Neural cell (in vitro differentiated cells): ENCODE data around the gene TEKT3. TPM values are rescaled to one million over a fixed set of nuclear protein-coding genes. Genes with fewer than 3 reads are reported as not detected.

Experiments used
- H2AFZ ChIP-seq: fragments of 200-600, 300-800 bp; sonication (generic), shearing (Covaris generic); 2 replicates; pipeline ENCODE4 v1.6.0; 2014; ENCODE audit warnings: low read depth, mild to moderate bottlenecking, antibody characterized with exemption, low read length, moderate library complexity
- H3F3A ChIP-seq: fragments of 200-600 bp; shearing (Covaris generic); 2 replicates; pipeline ENCODE4 v1.6.1; 2016; ENCODE audit warnings: mild to moderate bottlenecking, moderate library complexity, mixed read lengths, antibody characterized with exemption, low read length; ENCODE audit not compliant: insufficient read depth, poor library complexity, severe bottlenecking
- H3K27ac ChIP-seq: fragments of 200-600, 300-800 bp; sonication (generic), shearing (Covaris generic); 2 replicates; pipeline ENCODE4 v1.5.1; 2014; ENCODE audit warnings: mild to moderate bottlenecking, low read length, moderate library complexity
- H3K27me3 ChIP-seq: fragments of 300-800, 200-600 bp; sonication (generic), shearing (Covaris generic); 2 replicates; pipeline ENCODE4 v1.6.0; 2014; ENCODE audit warnings: mild to moderate bottlenecking, low read depth, low read length, moderate library complexity; ENCODE audit not compliant: insufficient read depth
- H3K36me3 ChIP-seq: fragments of 300-800, 200-600 bp; sonication (generic), shearing (Covaris generic); 2 replicates; pipeline ENCODE4 v1.5.1; 2014; ENCODE audit warnings: mild to moderate bottlenecking, antibody characterized with exemption, low read length, moderate library complexity; ENCODE audit not compliant: insufficient read depth
- H3K4me2 ChIP-seq: fragments of 300-800, 200-600 bp; sonication (generic), shearing (Covaris generic); 2 replicates; pipeline ENCODE4 v1.6.0; 2014; ENCODE audit warnings: mild to moderate bottlenecking, low read length
- H3K4me3 ChIP-seq: fragments of 300-800, 200-600 bp; sonication (generic), shearing (Covaris generic); 2 replicates; pipeline ENCODE4 v1.5.1; 2014; ENCODE audit warnings: mild to moderate bottlenecking, low read length, moderate library complexity
- H3K79me2 ChIP-seq: fragments of 200-600 bp; shearing (Covaris generic); replicated peaks from 2 replicates; pipeline ENCODE4 v1.6.0; 2014; ENCODE audit warnings: mild to moderate bottlenecking, low read length, moderate library complexity; ENCODE audit not compliant: insufficient read depth
- H3K9ac ChIP-seq: fragments of 300-800, 200-600 bp; sonication (generic), shearing (Covaris generic); 2 replicates; pipeline ENCODE4 v1.6.1; 2016; ENCODE audit warnings: mild to moderate bottlenecking, low read length, mixed read lengths
- H3K9me2 ChIP-seq: fragments of 200-600 bp; shearing (Covaris generic); 2 replicates; pipeline ENCODE4 v1.6.1; 2016; ENCODE audit warnings: mild to moderate bottlenecking, low read length, mixed read lengths; ENCODE audit not compliant: insufficient read depth
- H3K9me3 ChIP-seq: fragments of 200-600, 300-800 bp; sonication (generic), shearing (Covaris generic); 2 replicates; pipeline ENCODE4 v1.6.1; 2016; ENCODE audit warnings: mild to moderate bottlenecking, mixed run types, low read length, moderate library complexity, mixed read lengths
- H4K20me1 ChIP-seq: fragments of 200-600 bp; shearing (Covaris generic); 2 replicates; pipeline ENCODE4 v1.6.1; 2016; ENCODE audit warnings: mild to moderate bottlenecking, mixed run types; ENCODE audit not compliant: insufficient read depth
- CTCF ChIP-seq: fragments of 450-650 bp; IDR thresholded peaks from 2 replicates; pipeline ENCODE4 v1.5.1; 2014; ENCODE audit warnings: antibody characterized with exemption, mild to moderate bottlenecking, moderate library complexity; ENCODE audit not compliant: poor library complexity, severe bottlenecking
- EP300 ChIP-seq: fragments of 450-650 bp; conservative IDR thresholded peaks from 2 replicates; pipeline ENCODE4 v1.6.1; 2014; ENCODE audit warnings: antibody characterized with exemption, mild to moderate bottlenecking, moderate library complexity; ENCODE audit not compliant: poor library complexity, severe bottlenecking
- EZH2 ChIP-seq: fragments of 200-600, 300-800 bp; shearing (Covaris generic), sonication (generic); IDR thresholded peaks from 2 replicates; pipeline ENCODE4 v1.6.1; 2014; ENCODE audit warnings: antibody characterized with exemption, low read length, borderline replicate concordance, mild to moderate bottlenecking; ENCODE audit not compliant: insufficient read depth, poor library complexity, severe bottlenecking
- MXI1 ChIP-seq: fragments of 450-650 bp; conservative IDR thresholded peaks from 2 replicates; pipeline ENCODE4 v1.6.1; 2014; ENCODE audit warnings: antibody characterized with exemption, mild to moderate bottlenecking; ENCODE audit not compliant: poor library complexity, severe bottlenecking
- POLR2AphosphoS5 ChIP-seq: IDR thresholded peaks from 2 replicates; pipeline ENCODE4 v1.6.1; 2012
- RAD21 ChIP-seq: fragments of 450-650 bp; conservative IDR thresholded peaks from 2 replicates; pipeline ENCODE4 v1.6.1; 2014; ENCODE audit warnings: antibody characterized with exemption, mild to moderate bottlenecking, moderate library complexity
- REST ChIP-seq: IDR thresholded peaks from 2 replicates; pipeline ENCODE4 v1.6.1; 2012; ENCODE audit warnings: borderline replicate concordance
- SMC3 ChIP-seq: fragments of 450-650 bp; conservative IDR thresholded peaks from 2 replicates; pipeline ENCODE4 v1.6.1; 2014; ENCODE audit warnings: antibody characterized with exemption, mild to moderate bottlenecking, moderate library complexity; ENCODE audit not compliant: poor library complexity
- TAF1 ChIP-seq: IDR thresholded peaks from 2 replicates; pipeline ENCODE4 v1.6.1; 2012; ENCODE audit warnings: low read depth
- polyA plus RNA-seq: library from polyadenylated mRNA; depleted of rRNA; stranded (reverse); fragments of >200 nt; gene quantifications from 2 replicates; pipeline ENCODE4 v1.2.3, GENCODE V29; 2014

Gene TEKT3
- polyA plus RNA-seq, 1 donor from 2014 or later: 3.1 TPM

GRCh38 chr17:15268461-15268860 lies 72.9 kb downstream of the TEKT3 start:
- H3K27me3 ChIP-seq: peaks cover 18% of the 10 kb centered on the region
- no peak overlapping the region for H3K9ac ChIP-seq
- no peaks in the 10 kb centered on the region for H3K9me2 ChIP-seq

GRCh38 chr17:15267996-15268395 lies 73.4 kb downstream of the TEKT3 start:
- H3K9me2 ChIP-seq: no peaks in the 10 kb centered on the region
- no peak for TF ChIP-seq MXI1
- TF ChIP-seq RAD21: no peak
- no peak for TF ChIP-seq REST
- peak; percentile 43 for TF ChIP-seq CTCF
- TF ChIP-seq POLR2AphosphoS5: no peak
- H4K20me1 ChIP-seq: no peaks in the 10 kb centered on the region
- H3K27me3 ChIP-seq: peaks cover 23% of the 10 kb centered on the region
- no peak overlapping the region for H3K9ac ChIP-seq
- peak overlapping the region; percentile 26 for H3K27ac ChIP-seq
- H3K79me2 ChIP-seq: no peaks in the 10 kb centered on the region
- no peak overlapping the region for H3K4me3 ChIP-seq
- no peak overlapping the region for H3K4me2 ChIP-seq
- H3K9me3 ChIP-seq: no peaks in the 10 kb centered on the region
- H2AFZ ChIP-seq: no peak overlapping the region
- no peaks in the 10 kb centered on the region for H3K36me3 ChIP-seq
- no peaks in the 10 kb centered on the region for H3F3A ChIP-seq

More at GRCh38 chr17:15268461-15268860, 72.9 kb downstream of the TEKT3 start:
- Histone ChIP-seq H2AFZ (no peak overlapping the region), H3K79me2 (no peaks in the 10 kb centered on the region), H3F3A (no peaks in the 10 kb centered on the region), H3K27ac (no peak overlapping the region), H3K36me3 (no peaks in the 10 kb centered on the region), H4K20me1 (no peaks in the 10 kb centered on the region), H3K4me3 (no peak overlapping the region), H3K9me3 (no peaks in the 10 kb centered on the region), H3K4me2 (no peak overlapping the region)
- TF ChIP-seq EZH2: no peak
- no peak for TF ChIP-seq TAF1
- TF ChIP-seq REST: no peak
- TF ChIP-seq POLR2AphosphoS5: no peak
- TF ChIP-seq MXI1: no peak
- TF ChIP-seq RAD21: no peak
- TF ChIP-seq CTCF: no peak
- no peak for TF ChIP-seq SMC3
- no peak for TF ChIP-seq EP300
